H1 (cell line): Measurements from ENCODE around the gene PLXDC2. TPM values are rescaled to one million over a fixed set of nuclear protein-coding genes. Genes with fewer than 3 reads are reported as not detected.

Experiments used
- CREB1 ChIP-seq: IDR thresholded peaks from 2 replicates; pipeline ENCODE4 v1.6.1; 2012; ENCODE audit warnings: inconsistent platforms
- NRF1 ChIP-seq: IDR thresholded peaks from 2 replicates; pipeline ENCODE4 v1.6.1; 2011; ENCODE audit warnings: mild to moderate bottlenecking, low read depth, low read length, improper control_type of control experiment
- RBBP5 ChIP-seq: IDR thresholded peaks from 2 replicates; pipeline ENCODE4 v1.7.1; 2012; ENCODE audit warnings: low read depth, mild to moderate bottlenecking, inconsistent platforms, low read length, moderate library complexity, borderline replicate concordance
- RNF2 ChIP-seq: fragments of 200-900, 300-1000 bp; sonication (generic); IDR thresholded peaks from 2 replicates; pipeline ENCODE4 v1.7.1; 2016; ENCODE audit warnings: borderline replicate concordance, low read depth, mild to moderate bottlenecking, antibody characterized with exemption, low read length; ENCODE audit not compliant: poor library complexity, severe bottlenecking; ENCODE audit errors: missing control alignments
- SAP30 ChIP-seq: fragments of 300-600 bp; sonication (generic); IDR thresholded peaks from 2 replicates; pipeline ENCODE4 v1.7.1; 2012; ENCODE audit warnings: low read length, moderate library complexity, mild to moderate bottlenecking, inconsistent platforms; ENCODE audit not compliant: insufficient read depth, insufficient replicate concordance
- TCF12 ChIP-seq: IDR thresholded peaks from 2 replicates; pipeline ENCODE4 v1.6.1; 2011; ENCODE audit warnings: low read depth, mild to moderate bottlenecking, low read length
- YY1 ChIP-seq: IDR thresholded peaks from 2 replicates; pipeline ENCODE4 v1.6.1; 2011; ENCODE audit warnings: low read depth, mild to moderate bottlenecking, low read length
- ZNF274 ChIP-seq: IDR thresholded peaks from 2 replicates; pipeline ENCODE4 v1.7.0; 2012; ENCODE audit warnings: low read length, borderline replicate concordance; ENCODE audit errors: extremely low read depth
- polyA plus RNA-seq, 7 experiments: library from polyadenylated mRNA; depleted of rRNA in 3 of 7; stranded (reverse) in 5 of 7; unstranded in 2 of 7; fragments of >200 nt in 5 of 7; fragments of 200-250 nt in 2 of 7; gene quantifications; 1 replicate in 5 of 7; 2 replicates in 1 of 7; 4 replicates in 1 of 7; pipeline versions ENCODE4 v1.2.1 to v1.2.3, GENCODE V29; 2011 to 2013; ENCODE audit warnings: missing spikeins in 2 of 7, mixed read lengths in 2 of 7
- total RNA-seq: library from RNA; stranded (reverse); fragmentation: NEBNext Ultra II Directional; extraction: Animal tissue kit (Norgen Biotek cat#: 25700); gene quantifications from 2 replicates; pipeline ENCODE4 v1.2.1, GENCODE V29; 2021

PLXDC2 gene
- total and polyA plus RNA-seq, 2 of the 8 experiments (the other 6 are each of a cell fraction or from before 2014, with no cell fraction given), result 23.0 to 40.5 TPM

DNA sequence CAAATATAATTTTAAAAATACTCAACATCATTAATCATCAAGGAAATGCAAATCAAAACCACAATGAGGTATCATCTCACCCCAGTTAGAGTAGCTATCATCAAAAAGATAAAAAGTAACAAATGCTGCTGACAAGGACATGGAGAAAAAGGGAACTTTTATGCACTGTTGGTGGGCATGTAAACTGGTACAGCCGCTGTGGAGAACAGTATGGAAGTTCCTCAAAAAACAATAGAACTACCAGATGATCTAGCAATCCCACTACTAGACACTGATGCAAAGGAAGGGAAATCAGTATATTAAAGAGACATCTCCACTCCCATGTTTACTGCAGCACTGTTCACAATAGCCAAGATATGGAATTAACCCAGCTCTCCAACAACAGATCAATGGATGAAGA lies 384.5 kb downstream of the PLXDC2 start (continued):
- TF ChIP-seq ZNF274 (no peak), CREB1 (no peak), RNF2 (no peak), SAP30 (no peak), RBBP5 (no peak), TCF12 (no peak), YY1 (no peak), NRF1 (no peak)
- TF ChIP-seq, all 59 proteins: peak for 0
